GM21381 (cell line): ENCODE data around the gene RNF220.

Experiments
- ATAC-seq: cut with Tn5 transposase; IDR thresholded peaks from one replicate; pipeline ENCODE4 v1.9.1; 2021; ENCODE audit warnings: mild to moderate bottlenecking, moderate library complexity; ENCODE audit not compliant: unreplicated experiment

Gene RNF220

DNA sequence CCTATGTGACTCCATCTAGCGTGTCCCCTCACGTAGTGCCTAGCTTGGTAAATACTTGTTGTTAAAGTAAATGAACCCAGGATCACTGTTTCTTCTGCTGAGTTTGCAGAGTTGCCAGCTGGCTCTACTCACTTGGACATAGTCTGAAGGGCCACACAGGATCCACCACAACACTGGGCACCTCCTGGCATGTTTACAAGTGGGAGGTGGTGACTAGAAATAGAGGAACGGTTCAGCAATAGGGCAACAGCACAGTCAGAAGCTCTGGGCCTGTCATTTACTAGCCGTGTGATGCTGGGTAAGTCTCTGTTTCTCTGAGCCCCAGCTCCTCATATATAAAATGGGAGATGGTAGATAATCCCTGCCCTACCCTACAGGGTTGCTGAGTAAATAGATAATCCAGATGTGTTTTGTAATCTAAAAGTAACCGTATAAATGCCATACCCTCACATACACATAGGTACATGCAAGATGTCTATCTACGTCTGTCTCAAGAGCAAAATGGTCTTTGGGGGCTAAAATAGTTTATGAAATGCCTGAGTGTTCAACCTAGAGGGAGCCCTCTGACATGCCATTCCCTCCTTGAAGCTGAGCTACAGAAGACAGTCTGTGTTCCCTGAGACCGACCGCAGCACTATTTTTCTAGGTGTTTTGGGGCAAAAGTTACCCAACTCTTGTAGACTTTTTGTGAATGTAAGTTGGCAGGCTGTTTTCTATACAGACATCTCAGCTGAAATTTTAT lies 20.5 kb downstream of the RNF220 start:
- no peak for ATAC-seq

DNA sequence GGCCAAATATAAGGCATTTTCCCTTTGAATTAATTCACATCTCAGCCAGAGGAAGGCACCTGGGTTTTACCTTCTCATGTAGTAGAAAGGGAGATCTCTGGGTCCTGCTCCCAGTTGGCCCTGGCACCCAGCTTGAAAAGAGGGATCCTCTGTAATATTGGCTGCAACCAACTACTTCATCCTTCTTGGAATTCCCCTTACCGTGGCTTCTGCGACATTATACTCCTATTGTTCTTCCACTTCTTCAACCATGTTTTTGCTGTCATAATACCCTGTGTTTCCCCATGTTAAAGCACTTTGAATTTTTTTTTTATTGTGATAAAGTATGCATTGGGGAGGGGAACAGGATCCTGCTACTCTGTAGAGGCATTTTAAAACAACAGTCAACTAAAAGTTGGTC lies 26.8 kb downstream of the RNF220 start:
- no peak for ATAC-seq

DNA sequence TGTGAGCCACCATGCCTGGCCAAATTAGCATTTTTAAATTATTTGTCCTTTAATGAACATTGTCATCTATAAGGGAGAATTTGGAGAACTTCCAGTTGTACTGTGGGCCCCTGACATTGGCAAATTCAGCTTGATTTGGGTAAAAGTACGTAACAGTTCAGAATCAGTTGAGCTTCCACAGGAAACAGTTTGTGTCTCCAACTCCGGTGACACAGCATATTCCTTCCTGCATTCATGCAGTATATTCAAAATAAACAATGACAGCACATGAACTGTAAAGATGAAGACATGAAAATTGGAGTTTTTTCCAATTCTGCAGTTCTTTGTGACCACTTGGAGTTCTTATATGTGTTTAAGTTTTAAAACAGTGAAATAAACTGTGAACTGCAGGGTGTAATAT lies 28.2 kb downstream of the RNF220 start:
- ATAC-seq: no peak

DNA sequence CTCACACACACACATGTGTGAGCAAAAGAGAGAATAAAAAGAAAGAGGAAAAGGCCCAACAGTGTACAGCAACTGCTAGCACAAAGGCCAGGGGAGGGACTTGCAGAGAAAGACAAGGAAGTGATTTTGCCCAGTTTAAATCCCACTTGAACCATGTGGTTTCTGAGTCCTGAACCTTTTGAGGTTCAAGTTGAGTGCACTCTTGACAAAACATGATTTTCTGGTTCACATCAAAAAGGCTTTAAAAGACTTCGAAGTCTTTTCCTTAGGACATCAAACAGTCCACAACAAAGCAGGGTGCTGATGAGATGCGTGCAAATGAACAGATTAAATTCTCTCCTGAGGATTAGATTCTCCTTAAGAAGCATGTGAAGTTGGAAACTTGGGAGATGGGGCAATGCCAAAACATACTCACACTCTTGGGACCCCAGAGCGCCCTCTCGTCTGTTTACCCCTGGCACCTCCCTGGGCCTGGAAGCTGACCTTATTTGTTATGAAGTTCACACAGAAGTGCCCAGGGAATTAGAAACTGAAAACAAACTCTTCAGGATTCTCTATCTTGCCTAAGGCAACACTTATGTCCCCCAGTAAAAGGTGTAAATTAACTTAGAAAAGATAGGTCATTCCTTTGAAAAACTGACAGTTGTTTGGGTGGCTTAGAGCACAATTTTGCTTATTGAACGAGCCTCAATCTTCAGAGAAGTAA lies 31.5 kb downstream of the RNF220 start:
- no peak for ATAC-seq

DNA sequence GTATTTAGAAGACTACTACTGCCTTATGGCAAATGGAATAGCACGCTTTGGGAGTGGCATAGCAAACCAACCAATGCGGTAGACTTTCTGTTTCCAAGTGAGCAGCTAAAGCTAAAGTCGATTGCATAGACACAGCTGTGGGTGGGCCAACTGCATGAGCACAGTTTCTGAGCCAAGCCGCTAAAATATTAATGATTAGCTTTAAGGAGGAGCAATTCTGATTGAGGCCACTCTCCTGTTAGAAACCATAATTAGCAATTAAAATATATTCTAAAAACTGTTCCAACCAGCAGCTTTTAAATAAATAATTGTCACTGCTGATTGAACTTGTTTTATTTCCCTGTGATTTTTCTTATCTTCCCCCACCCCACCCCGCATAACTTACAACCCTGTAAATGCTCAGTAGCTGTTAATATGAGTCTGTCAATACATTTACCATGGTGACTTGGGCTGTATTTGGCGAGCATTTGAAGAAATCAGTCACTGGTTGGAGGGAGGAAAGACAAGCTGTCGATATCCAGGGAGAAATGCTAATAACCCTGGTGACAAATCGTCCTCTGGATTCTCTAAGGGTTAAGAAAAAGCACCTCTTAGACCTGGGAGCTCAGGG lies 32.2 kb downstream of the RNF220 start:
- ATAC-seq: no peak

DNA sequence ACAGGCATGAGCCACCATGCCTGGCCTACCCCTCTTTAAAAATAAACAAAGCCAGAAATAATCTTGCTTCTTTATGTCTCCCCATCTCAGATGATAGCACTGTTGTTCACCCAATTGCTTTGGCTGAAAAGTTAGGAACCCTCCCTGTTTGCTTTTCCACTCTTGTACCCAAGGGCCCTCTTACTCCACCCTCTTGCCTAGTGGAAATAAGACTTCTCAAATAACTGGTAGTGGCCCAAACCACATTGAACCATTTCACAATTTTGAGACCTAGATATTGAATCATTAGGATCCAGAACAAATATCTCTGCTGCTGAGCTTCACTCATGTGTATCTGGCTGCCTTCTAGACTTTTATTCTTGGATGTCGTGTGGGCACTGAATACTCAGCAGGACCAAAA lies 37.7 kb downstream of the RNF220 start:
- no peak for ATAC-seq

DNA sequence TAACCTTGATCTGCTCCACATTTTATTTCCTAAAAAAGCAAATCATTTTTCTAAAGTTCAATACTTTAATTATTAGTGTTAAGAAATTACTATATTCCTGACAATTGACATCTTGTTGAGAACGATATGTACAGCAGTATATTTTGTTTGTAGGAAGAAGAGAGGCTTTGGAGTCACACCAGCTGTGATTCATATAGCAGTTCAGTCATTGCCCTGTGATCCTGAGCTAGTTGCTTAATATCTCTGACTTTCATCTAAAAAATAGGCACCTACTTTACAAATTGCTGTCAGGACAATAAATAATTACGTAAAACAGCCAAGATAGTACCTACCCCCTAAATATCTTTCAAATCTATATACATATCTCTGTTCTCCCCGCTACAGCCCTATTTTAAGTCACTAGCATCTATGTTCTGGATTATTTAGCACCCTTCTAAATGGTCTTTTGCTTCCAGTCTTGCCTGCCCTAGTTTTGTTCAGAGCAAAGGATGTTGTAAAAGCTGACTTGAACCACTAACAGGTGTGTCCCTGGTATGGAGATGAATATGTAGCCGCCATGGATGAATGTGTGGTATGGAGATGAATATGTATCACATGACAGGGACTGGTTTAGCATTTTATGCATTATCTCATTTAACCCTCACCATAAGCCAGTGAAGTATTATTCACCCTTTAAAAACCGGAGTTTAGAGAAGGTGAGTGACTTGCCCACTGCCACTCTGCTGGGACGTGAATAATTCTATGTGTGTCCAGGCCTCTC lies 42.2 kb downstream of the RNF220 start:
- no peak for ATAC-seq

DNA sequence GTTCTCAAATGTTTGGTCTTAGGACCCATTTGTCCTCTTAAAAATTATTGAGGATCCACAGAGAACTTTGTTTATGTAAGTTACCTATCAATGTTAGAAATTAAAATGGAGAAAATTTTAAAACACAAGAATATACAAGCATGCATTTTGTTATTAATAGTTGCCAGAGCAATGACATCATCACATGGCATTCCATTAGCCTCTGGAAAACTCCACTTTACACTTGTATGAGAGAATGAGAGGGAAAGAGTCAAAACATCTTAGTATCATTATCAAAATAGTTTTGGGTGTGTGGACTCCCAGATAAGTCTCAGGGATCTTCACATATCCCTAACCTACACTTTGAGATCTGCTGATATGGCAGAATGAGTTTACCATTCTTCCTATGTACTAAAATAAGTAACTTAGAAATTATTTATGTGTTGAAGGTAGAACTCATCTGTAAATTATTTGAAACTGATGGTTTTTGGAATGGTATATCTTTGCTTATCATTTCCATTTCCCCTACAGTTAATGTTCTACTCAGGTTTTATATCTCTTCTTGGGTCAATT lies 48.8 kb downstream of the RNF220 start:
- no peak for ATAC-seq

DNA sequence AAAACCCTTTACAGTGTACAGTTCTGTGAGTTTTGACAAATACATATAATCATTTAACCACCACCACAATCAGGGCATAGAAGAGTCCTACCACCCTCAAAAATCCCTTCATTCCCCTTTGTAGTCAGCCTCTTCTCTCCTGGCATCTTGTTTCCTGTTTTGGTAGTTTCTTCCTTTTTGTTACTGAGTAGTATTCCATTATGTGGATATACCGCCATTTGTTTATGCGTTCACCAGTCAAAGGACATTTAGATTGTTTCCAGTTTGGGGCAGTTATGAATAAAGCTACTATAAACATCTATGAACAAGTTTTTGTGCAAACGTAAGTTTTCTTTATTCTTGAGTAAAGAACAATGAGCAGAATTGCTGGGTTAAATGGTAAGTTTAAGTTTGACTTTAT lies 49.6 kb downstream of the RNF220 start:
- no peak for ATAC-seq

DNA sequence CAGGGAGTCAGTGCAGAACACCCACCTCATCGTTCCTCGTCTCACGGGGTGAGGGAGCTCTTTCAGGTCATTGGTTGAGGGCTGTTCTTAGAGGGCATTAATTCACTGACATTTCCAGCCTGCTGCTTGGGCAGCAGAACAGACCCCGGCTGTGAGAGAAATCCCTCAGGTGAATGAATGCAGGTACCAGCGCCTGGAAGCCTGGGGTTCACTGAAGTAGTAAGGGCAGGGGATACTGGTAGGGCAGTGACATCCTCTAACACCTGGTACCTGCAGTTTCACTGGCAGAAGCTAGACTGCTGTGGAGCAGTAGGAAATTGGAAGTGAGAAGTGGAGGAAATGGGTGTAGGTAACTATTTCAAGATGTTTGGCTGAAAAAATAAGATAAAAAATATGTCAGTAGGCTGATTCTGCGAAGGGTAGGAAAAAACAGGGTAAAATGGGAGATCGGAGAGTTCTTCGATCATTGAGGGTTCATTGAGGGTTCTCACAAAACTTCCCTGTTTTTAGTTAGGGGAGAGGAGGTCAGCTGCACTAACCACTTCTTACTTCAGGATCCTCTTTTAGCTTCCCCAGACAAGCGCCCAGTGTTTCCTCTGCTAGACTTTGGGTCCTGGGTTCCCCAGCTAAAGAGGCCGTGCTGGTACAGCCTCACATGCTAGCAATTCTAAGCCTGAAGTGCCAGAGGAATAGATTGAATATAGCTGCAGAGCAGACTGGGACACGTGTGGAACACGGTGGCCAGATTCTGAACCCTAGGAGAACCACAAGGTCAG lies 55.2 kb downstream of the RNF220 start:
- no peak for ATAC-seq

DNA sequence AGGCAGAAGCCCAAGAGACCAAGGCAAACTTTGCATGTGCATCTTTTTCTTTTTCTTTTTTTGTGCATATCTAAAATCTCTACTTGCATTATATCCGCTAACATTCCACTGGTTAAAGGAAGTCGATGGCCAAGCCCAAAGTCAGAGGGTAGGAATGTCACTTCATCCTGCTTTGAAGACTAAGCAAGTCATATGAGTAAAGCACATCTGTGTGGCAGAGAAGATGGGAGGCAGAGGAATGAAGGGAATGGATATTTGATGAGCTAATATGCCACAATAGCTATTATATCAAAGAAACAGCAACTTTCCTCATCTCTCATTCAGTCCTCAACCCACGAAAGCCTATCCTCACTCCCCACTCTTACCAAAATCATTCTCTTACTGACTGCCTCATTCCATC lies 59.3 kb downstream of the RNF220 start:
- ATAC-seq: no peak

DNA sequence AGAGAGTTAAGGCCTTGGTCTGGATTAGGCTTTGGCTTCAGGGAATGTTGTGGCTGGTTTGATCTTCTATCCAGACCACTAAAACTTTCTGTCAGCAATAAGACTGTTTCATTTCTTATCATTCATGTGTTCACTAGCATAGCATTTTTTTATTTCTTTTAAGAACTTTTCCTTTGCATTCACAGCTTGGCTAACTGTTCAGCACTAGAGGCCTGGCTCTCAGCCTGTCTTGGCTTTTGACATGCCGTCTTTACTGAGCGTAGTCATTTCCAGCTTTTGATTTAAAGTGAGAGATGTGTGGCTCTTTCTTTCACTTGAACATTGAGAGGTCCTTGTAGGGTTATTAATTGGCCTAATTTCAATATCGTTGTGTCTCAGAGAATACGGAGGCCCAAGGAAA lies 62.5 kb downstream of the RNF220 start:
- no peak for ATAC-seq

DNA sequence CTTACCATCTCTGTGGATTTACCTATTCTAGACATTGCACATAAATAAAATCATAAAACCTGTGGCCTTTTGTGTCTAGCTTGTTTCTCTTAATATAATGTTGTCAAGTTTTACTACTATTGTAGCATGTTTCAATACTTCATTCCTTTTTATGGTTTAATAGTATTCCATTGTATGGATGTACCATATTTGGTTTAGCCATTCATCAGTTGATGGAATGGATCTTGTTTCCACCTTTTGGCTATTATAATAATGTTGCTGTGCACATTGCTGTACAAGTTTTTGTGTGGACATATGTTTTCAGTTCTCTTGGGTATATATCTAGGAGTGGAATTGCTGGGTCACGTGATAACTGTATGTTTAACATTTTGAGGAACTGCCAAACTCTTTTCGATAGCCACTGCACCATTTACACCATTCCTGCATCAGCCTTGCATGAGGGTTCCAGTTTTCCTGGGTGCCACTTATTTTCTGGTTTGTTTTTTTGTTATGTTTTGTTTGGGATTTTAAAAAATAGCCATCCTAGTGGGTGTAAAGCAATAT lies 66.9 kb downstream of the RNF220 start:
- no peak for ATAC-seq

DNA sequence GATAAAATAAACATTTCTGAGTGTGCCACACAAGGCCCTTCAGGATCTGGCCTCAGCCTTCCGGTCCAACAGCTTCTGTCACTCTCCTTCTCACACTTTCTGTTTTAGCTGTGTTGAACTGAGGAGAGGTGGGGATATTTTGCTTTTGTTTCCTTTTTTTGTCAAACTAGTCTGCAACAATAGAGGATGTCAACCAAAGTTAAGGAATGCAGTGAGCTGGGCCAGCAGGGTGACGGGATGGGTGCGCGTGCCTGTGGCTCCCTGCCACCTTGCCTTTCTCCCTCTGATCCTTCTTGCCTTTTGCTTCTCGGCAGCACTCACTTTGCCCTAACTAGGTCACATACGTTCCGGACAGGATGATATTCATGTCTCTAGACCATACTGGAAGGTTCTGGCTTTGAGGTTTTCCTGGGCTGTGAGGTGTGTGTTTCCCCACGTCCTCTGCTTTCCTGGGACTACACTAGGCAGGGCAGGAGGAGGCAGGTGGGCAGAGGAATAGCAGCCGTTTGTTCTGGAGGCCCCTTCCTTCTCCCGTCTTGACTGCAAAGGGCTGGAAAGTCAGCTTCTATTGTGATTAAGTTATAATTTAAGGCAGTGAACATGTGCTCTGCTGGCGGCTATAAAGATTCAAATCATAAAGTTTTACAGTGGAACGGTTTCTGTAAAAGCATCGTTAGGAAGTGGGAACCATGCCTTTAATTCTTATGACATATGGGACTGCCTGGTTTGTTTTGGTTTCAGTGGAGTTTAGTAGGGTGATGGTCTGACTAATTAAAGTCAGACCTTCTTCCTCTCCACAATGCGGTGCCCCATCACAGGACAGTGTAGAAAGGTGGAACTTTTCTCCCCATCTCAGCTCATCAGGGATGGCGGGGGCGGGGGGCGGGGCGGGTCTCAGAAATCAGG lies 67.8 kb downstream of the RNF220 start:
- ATAC-seq: no peak

DNA sequence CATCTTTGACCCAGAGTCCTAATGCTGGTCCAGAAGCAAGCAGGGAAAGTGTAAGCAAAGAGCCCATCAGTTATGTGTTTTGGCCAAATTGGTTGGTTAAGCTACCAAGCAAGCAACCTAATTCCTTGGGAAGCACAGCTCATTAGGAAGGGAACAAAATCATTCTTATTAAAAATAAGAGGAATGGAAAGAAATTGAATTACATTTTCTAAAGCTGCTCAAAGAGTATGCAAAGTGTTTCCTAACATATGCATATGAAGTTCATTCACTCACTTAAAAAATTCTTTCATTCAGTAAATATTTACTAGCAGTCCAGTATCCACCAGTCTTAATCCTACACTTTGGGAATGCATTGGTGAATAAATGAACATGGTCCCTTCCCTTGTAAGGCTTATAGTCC lies 71.8 kb downstream of the RNF220 start:
- ATAC-seq: no peak

DNA sequence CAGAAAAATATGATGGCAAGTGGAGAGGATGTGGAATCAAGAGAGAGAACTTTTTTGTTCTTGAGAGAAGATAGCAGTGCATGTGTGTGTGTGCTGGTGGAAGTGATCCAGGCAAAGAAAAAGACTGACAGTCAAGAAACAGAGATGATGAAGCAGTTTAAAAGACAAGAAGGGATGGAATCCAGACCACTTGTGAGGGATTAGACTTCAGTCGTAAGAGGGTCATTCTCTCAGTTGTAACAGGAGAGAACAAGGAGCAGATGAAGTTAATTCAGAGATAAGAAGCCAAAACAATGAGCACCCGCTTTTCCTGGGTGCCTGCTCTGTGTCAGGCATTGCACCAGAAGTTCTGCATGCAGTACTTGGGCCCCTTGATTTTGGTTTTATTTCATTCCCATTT lies 76.6 kb downstream of the RNF220 start:
- no peak for ATAC-seq

DNA sequence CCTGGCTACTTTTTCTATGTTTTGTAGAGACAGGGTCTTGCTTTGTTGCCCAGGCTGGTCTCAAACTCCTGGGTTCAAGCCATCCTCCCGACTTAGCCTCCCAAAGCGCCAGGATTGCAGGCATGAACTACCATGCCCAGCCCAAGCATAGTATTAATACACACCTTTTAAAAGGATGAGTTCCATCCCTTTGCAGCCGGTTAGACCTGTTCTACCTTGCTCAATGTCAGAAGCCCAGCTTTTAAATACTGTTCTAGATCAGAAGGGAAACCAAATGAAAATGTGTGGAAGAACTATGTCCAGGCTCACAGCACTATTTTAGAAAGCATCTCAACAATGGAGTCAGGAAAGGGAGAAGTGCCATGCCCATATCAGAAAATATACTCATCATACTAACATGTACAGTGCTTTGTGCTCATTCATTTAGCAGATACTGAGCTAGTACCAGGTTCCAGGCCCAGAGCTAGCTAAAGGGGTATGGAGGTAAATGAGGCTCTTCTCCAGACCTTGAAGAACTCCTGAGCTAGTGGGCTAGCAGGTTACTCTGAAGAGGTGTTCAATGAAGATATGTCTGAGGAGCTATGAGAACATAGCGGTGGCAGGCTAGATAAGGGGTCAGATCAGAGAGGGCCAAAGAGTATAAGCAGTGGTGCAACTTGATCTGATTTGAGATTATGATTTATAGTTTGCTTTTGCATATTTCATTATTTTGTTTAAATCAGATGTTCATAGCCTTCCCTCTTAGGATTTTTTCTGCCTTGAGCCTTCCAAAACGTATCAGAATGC lies 78.2 kb downstream of the RNF220 start:
- no peak for ATAC-seq

DNA sequence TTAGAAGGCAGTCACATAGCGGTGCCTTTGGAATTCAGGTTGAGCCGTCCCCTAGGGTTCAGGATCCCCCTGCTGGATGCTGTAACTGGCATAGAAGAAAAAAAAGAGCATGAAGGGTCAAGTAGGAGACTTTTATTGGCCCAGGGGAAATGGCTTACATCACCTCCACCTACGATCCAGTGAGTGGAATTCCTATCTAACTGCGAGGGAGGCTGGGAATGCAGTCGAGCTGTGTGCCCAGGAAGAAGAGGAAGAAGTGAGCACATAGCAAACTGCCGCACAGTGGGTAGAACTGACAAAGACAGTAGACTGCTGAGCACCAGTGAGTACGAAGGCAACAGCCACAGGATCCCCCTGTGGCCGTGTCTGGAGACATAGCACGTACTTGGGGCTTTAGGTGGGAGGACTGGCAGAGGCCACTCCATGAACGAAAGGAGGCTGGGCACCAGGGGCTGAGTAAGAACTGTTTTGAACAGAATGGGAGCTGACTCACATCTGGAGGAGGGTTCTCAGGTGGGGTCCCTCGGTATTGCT lies 79.2 kb downstream of the RNF220 start:
- ATAC-seq: no peak
